ENCODE data around the gene SLC19A1.

The SLC19A1 gene

DNA sequence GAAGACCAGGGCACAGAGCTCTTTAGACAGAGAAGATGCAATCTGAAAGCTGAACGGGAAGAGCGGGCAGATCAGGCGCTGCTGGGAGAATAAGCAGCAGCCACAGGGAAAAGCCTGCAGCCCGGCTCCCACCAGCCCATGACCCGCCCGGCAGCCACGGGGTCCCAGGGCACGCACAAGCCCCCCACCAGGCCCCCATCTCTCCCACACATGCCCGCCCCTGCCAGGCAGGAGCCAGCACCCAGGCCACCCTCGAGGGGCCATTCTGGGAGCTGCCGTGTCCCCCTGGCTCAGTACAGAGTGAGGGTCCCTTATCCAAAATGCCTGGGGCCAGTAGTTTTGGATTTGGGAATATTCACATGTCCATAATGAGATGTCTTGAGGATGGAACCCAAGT lies 16.3 kb downstream of the SLC19A1 start:
- Histone ChIP-seq H3K9me3 (ENCODE audit: control insufficient read depth, low read length) (no peaks in the 10 kb centered on the region), H3K4me1 (ENCODE audit: control insufficient read depth, insufficient read depth, low read length, poor library complexity, severe bottlenecking) (no peaks in the 10 kb centered on the region), H3K36me3 (ENCODE audit: control insufficient read depth, insufficient read depth, low read length) (peaks cover 15% of the 10 kb centered on the region), H3K27ac (ENCODE audit: insufficient read depth, low read length, poor library complexity, severe bottlenecking) (no peak overlapping the region), H3K27me3 (replicated peaks; ENCODE audit: control insufficient read depth, insufficient read depth, low read length, poor library complexity, severe bottlenecking) (no peaks in the 10 kb centered on the region), H3K4me3 (ENCODE audit: insufficient read depth, low read depth, low read length, poor library complexity, severe bottlenecking) (no peak overlapping the region)
- no peak for DNase-seq

DNA sequence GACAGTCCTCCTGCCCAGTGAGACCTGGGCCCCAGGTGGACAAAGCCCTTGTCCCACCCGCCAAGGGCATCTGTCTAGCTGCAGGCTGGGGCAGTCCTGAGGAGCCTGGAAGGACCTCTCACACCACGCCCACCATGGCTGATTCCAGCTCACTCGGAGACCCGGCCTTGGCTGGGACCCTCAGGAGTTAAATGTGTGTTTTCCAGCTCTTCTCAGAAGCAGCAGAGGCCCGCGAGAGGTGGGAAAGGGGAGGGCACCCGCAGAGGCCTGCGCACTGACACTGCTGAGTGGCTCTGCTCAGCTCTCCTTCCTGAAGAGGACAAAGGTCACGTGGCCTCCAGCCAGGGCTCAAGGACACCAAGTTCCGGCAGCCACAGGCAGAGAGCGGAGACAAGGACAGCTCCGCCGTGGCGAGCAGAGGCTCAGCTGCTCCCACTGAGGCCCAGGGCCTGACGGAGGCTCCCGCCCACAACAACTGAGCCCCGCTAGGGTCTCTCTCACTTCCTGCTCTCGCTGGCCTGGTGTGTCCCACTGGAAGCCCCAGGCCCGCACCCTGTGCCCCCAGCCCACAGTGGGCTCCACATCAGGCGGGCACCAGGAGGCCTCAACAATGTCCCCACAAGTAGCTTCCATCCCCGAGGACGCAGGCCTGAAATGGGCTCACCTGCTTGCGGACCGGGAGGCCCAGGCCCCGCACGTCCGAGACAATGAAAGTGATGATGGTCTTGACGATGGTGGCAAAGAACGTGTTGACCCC lies 16.9 kb downstream of the SLC19A1 start:
- Histone ChIP-seq H3K4me3 (ENCODE audit: insufficient read depth, low read depth, low read length, poor library complexity, severe bottlenecking) (no peak overlapping the region), H3K9me3 (ENCODE audit: control insufficient read depth, low read length) (no peaks in the 10 kb centered on the region), H3K36me3 (ENCODE audit: control insufficient read depth, insufficient read depth, low read length) (peaks cover 16% of the 10 kb centered on the region), H3K4me1 (ENCODE audit: control insufficient read depth, insufficient read depth, low read length, poor library complexity, severe bottlenecking) (no peaks in the 10 kb centered on the region), H3K27ac (ENCODE audit: insufficient read depth, low read length, poor library complexity, severe bottlenecking) (no peak overlapping the region), H3K27me3 (replicated peaks; ENCODE audit: control insufficient read depth, insufficient read depth, low read length, poor library complexity, severe bottlenecking) (no peaks in the 10 kb centered on the region)
- DNase-seq, result no peak

DNA sequence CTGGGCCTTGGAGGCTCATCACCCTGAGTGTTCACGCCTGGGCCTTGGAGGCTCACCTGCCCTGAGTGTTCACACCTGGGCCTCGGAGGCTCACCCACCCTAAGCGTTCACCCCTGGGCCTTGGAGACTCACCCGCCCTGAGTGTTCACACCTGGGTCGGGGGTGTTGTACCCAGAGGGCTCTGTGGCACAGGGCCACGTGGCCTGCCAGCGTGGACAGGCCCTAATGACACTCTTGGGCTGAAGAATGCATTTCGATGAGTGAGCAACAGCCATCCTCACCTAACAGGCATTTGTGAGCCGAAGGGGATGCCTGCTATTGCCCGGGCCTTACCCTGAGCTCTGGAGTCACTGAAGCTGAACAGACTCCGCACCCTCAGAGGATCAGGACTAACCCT lies 17.5 kb downstream of the SLC19A1 start:
- Histone ChIP-seq H3K27me3 (replicated peaks; ENCODE audit: control insufficient read depth, insufficient read depth, low read length, poor library complexity, severe bottlenecking) (no peaks in the 10 kb centered on the region), H3K9me3 (ENCODE audit: control insufficient read depth, low read length) (no peaks in the 10 kb centered on the region), H3K36me3 (ENCODE audit: control insufficient read depth, insufficient read depth, low read length) (peaks cover 11% of the 10 kb centered on the region), H3K4me1 (ENCODE audit: control insufficient read depth, insufficient read depth, low read length, poor library complexity, severe bottlenecking) (no peaks in the 10 kb centered on the region), H3K27ac (ENCODE audit: insufficient read depth, low read length, poor library complexity, severe bottlenecking) (no peak overlapping the region), H3K4me3 (ENCODE audit: insufficient read depth, low read depth, low read length, poor library complexity, severe bottlenecking) (no peak overlapping the region)
- no peak for DNase-seq

DNA sequence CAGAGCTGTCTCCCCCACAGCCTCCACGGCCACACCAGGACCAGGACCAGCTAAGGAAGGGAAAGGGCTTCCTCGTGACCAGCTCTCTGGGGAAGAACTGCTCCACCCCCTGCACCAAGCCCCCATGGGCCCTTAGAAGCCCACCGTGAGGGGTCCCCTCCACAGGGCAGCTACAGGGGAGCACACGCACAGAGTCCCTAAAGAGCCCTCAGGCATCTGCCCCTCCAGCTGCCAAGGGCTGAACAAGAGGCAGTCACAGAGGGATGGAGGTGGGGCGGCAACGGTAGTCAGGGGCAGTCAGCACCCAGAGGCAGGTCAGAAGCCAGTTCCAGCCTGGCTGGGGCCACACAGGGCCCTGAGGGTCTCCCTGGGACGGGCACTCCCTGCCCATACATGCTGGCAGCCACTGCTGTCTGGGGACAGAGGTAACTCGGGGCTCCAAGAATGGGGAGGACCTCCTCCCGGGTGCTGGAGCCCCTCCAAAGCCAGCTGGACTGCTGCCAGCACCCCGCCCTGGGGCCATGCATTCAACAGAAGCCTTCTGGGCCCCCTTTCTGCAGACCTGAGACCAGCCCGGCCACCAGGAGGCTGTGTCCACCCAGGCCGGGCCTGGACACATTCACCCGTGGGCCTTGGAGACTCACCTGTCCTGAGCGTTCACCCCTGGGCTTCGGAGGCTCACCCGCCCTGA lies 18.7 kb downstream of the SLC19A1 start:
- Histone ChIP-seq H3K27ac (ENCODE audit: insufficient read depth, low read length, poor library complexity, severe bottlenecking) (no peak overlapping the region), H3K9me3 (ENCODE audit: control insufficient read depth, low read length) (peaks cover 8% of the 10 kb centered on the region), H3K27me3 (replicated peaks; ENCODE audit: control insufficient read depth, insufficient read depth, low read length, poor library complexity, severe bottlenecking) (no peaks in the 10 kb centered on the region), H3K4me3 (ENCODE audit: insufficient read depth, low read depth, low read length, poor library complexity, severe bottlenecking) (no peak overlapping the region), H3K36me3 (ENCODE audit: control insufficient read depth, insufficient read depth, low read length) (peaks cover 13% of the 10 kb centered on the region), H3K4me1 (ENCODE audit: control insufficient read depth, insufficient read depth, low read length, poor library complexity, severe bottlenecking) (no peaks in the 10 kb centered on the region)
- no peak for DNase-seq

DNA sequence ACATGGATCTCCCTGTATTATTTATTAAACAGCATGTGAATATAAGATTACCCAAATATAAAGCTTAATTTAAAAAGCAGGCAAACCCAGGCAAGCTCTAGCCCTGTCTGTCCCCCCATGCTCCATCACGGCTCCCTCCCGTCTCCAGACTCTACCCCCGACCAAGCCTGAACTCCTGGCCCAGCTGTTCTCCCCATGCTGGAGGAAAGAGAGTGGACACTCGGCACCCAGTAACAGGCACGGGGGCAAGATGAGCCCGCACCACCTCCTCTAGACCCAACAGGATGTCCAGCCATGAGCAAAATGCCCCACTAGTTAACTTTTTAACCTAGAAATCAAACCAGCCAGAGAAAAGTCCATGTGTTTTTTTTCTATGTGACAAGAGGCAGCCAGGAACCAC lies 19.3 kb downstream of the SLC19A1 start:
- Histone ChIP-seq H3K36me3 (ENCODE audit: control insufficient read depth, insufficient read depth, low read length) (peaks cover 13% of the 10 kb centered on the region), H3K9me3 (ENCODE audit: control insufficient read depth, low read length) (peaks cover 8% of the 10 kb centered on the region), H3K27me3 (replicated peaks; ENCODE audit: control insufficient read depth, insufficient read depth, low read length, poor library complexity, severe bottlenecking) (no peaks in the 10 kb centered on the region), H3K27ac (ENCODE audit: insufficient read depth, low read length, poor library complexity, severe bottlenecking) (no peak overlapping the region), H3K4me1 (ENCODE audit: control insufficient read depth, insufficient read depth, low read length, poor library complexity, severe bottlenecking) (no peaks in the 10 kb centered on the region), H3K4me3 (ENCODE audit: insufficient read depth, low read depth, low read length, poor library complexity, severe bottlenecking) (no peak overlapping the region)
- no peak for DNase-seq

DNA sequence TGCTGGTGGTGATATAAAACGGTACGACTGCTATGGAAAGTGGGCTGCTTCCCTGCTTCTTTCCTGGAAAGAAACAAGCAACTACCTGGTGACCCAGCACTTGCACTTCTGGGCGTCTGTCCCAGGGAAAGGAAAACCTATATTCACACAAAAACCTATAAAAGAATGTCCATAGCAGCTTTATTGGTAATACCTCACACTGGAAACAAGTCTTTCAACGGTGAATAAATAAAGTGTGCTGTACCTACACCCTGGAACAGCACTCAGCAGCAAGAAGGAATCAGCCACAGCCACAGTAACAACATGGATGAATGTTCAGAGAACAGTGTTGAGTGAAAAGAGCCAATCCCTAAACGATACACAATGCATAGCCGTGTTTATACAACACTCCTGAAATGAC lies 19.9 kb downstream of the SLC19A1 start:
- DNase-seq, result no peak
- H3K4me3 ChIP-seq (ENCODE audit: insufficient read depth, low read depth, low read length, poor library complexity, severe bottlenecking), result no peak overlapping the region
- peaks cover 13% of the 10 kb centered on the region for H3K36me3 ChIP-seq (ENCODE audit: control insufficient read depth, insufficient read depth, low read length)
- no peaks in the 10 kb centered on the region for H3K4me1 ChIP-seq (ENCODE audit: control insufficient read depth, insufficient read depth, low read length, poor library complexity, severe bottlenecking)
- H3K27me3 ChIP-seq (replicated peaks; ENCODE audit: control insufficient read depth, insufficient read depth, low read length, poor library complexity, severe bottlenecking), result no peaks in the 10 kb centered on the region
- no peak overlapping the region for H3K27ac ChIP-seq (ENCODE audit: insufficient read depth, low read length, poor library complexity, severe bottlenecking)
- peaks cover 8% of the 10 kb centered on the region for H3K9me3 ChIP-seq (ENCODE audit: control insufficient read depth, low read length)

DNA sequence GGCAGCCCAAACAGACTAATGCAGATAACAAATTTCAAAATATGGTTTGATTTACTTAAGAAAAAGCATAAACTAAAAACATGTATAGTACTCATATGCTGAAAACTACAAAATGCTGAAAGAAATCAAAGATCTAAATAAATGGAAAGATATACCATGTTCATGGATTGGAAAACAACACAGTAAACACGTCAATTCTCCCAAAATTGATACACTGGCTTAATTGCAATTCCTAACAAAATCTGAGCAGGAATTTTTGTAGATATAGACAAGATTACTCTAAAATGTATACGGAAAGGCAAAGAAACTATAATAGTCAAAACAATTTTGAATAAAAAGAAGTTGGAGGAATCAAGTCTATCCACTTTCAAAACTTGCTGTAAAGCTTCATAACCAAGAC lies 21.0 kb downstream of the SLC19A1 start:
- Histone ChIP-seq H3K4me1 (ENCODE audit: control insufficient read depth, insufficient read depth, low read length, poor library complexity, severe bottlenecking) (no peaks in the 10 kb centered on the region), H3K27me3 (replicated peaks; ENCODE audit: control insufficient read depth, insufficient read depth, low read length, poor library complexity, severe bottlenecking) (no peaks in the 10 kb centered on the region), H3K36me3 (ENCODE audit: control insufficient read depth, insufficient read depth, low read length) (peaks cover 13% of the 10 kb centered on the region), H3K4me3 (ENCODE audit: insufficient read depth, low read depth, low read length, poor library complexity, severe bottlenecking) (no peak overlapping the region), H3K9me3 (ENCODE audit: control insufficient read depth, low read length) (peaks cover 8% of the 10 kb centered on the region), H3K27ac (ENCODE audit: insufficient read depth, low read length, poor library complexity, severe bottlenecking) (no peak overlapping the region)
- DNase-seq, result no peak

DNA sequence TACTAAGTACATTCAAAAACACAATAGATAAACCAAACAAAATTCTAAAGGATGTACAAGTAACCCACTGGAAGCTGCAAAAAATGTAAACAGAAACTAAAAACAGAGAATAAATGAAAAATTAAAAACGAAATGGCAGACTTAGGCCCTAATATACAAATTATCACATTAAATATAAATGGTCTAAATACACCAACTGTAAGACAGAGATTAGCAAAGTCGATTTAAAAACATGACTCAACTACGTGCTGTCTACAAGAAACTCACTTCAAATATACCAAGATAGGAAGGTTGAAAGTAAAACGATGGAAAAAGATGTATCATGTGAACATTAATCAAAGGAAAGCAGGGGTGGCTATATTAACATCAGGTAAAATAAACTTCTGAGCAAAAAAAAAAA lies 23.1 kb downstream of the SLC19A1 start:
- Histone ChIP-seq H3K4me1 (ENCODE audit: control insufficient read depth, insufficient read depth, low read length, poor library complexity, severe bottlenecking) (no peaks in the 10 kb centered on the region), H3K9me3 (ENCODE audit: control insufficient read depth, low read length) (peaks cover 8% of the 10 kb centered on the region), H3K36me3 (ENCODE audit: control insufficient read depth, insufficient read depth, low read length) (peaks cover 8% of the 10 kb centered on the region), H3K4me3 (ENCODE audit: insufficient read depth, low read depth, low read length, poor library complexity, severe bottlenecking) (no peak overlapping the region), H3K27me3 (replicated peaks; ENCODE audit: control insufficient read depth, insufficient read depth, low read length, poor library complexity, severe bottlenecking) (no peaks in the 10 kb centered on the region), H3K27ac (ENCODE audit: insufficient read depth, low read length, poor library complexity, severe bottlenecking) (no peak overlapping the region)
- no peak for DNase-seq

DNA sequence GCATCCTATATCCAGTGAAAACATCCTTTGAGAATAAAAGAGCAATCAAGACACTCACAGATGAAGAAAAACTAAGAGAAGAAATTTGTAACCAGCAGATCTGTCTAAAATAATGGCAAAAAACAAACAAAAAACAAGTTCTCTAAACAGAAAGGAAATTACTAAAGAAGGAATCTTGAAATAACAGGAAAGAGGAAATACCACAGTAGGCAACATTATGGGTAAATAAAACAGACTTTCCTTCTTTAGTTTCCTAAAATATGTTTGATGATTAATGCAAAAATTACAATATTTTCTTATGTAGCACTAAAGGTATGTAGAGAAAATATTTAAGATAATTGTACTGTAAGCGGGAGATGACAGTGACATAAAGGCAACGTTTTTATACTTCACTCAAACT lies 23.5 kb downstream of the SLC19A1 start:
- no peak overlapping the region for H3K27ac ChIP-seq (ENCODE audit: insufficient read depth, low read length, poor library complexity, severe bottlenecking)
- H3K4me3 ChIP-seq (ENCODE audit: insufficient read depth, low read depth, low read length, poor library complexity, severe bottlenecking), result no peak overlapping the region
- peaks cover 8% of the 10 kb centered on the region for H3K9me3 ChIP-seq (ENCODE audit: control insufficient read depth, low read length)
- DNase-seq, result no peak
- H3K27me3 ChIP-seq (replicated peaks; ENCODE audit: control insufficient read depth, insufficient read depth, low read length, poor library complexity, severe bottlenecking), result no peaks in the 10 kb centered on the region
- H3K4me1 ChIP-seq (ENCODE audit: control insufficient read depth, insufficient read depth, low read length, poor library complexity, severe bottlenecking), result no peaks in the 10 kb centered on the region
- peaks cover 8% of the 10 kb centered on the region for H3K36me3 ChIP-seq (ENCODE audit: control insufficient read depth, insufficient read depth, low read length)

DNA sequence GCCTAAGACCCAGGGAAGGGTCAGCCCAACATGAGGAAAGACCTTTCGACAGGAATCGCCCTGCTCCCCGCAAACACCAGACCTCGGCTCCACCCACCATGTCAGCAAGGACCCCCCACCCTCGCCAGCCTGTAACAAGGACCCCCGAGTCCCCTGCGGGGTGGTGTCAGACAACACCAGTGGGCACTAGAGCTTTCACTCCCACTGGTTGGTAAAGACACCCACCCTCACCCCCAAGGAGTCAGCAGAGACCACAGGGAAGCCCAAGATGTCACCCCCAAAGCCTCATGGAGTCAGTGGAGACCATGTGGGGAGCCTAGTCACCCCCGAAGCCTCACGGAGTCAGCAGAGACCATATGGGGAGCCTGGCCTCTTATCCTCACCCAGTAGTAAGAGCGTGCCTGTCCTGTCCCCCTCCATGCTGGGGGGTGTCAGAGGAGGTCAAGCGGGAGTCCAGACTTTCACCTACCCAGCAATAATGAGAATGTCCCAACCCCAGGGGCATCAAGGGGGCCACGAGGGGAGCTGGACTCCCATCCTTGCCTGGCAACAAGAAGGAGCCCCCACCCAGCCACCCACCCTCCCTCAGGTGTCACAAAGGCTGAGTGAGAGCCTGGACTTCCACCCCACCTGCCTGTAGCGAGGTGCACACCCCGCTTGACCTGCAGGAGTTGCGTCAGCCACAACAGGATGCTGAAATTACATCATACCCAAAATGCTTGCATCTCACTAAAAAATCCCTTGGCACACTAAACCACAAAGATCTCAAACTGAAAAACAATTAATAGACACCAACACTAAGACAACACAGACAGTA lies 24.8 kb downstream of the SLC19A1 start:
- Histone ChIP-seq H3K9me3 (ENCODE audit: control insufficient read depth, low read length) (peaks cover 8% of the 10 kb centered on the region), H3K27me3 (replicated peaks; ENCODE audit: control insufficient read depth, insufficient read depth, low read length, poor library complexity, severe bottlenecking) (no peaks in the 10 kb centered on the region), H3K27ac (ENCODE audit: insufficient read depth, low read length, poor library complexity, severe bottlenecking) (no peak overlapping the region), H3K4me1 (ENCODE audit: control insufficient read depth, insufficient read depth, low read length, poor library complexity, severe bottlenecking) (no peaks in the 10 kb centered on the region), H3K36me3 (ENCODE audit: control insufficient read depth, insufficient read depth, low read length) (peaks cover 8% of the 10 kb centered on the region), H3K4me3 (ENCODE audit: insufficient read depth, low read depth, low read length, poor library complexity, severe bottlenecking) (no peak overlapping the region)
- DNase-seq, result no peak

Data from effector memory CD4-positive, alpha-beta T cell (primary cell).